Stimulated activated CD4-positive, alpha-beta T cell treated with anti-CD3 and anti-CD28 coated beads, Interleukin-12 subunit alpha, Interleukin-12 subunit beta, amount 100 ng/mL, for 24 hours (primary cell): Measurements from ENCODE around the gene DAO.

Source experiments
- DNase-seq, 2 experiments: peaks; one replicate each; pipeline ENCODE4 v3.0.0-alpha.2; 2020; ENCODE audit warnings: low read depth in 2 of 2

DAO gene

DNA sequence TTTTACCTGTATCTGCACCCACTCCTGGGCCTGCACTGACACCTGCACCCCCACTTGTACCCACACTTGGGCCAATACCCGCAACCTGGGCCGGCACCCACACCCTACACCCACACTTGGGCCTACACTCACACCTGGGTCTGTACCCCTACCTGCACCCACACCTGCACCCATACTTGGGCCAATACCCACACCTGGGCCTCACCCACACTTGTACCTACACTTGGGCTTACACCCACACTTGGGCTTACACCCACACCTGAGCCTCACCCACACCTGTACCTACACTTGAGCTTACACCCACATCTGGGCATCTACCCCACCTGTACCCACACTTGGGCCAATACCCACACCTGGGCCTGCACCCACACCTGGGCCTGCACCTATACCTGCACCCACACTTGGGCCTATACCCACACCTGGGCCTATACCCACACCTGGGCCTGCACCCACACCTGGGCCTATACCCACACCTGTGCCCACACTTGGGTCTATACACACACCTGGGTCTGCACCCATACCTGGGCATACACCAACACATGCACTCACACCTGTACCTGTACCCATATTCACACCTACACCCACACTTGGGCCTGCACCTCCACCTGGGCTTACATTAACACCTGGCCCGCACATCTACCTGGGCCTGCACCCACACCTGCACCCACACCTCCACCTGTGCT, 39.2 kb downstream of the DAO start:
- no peak for DNase-seq

DNA sequence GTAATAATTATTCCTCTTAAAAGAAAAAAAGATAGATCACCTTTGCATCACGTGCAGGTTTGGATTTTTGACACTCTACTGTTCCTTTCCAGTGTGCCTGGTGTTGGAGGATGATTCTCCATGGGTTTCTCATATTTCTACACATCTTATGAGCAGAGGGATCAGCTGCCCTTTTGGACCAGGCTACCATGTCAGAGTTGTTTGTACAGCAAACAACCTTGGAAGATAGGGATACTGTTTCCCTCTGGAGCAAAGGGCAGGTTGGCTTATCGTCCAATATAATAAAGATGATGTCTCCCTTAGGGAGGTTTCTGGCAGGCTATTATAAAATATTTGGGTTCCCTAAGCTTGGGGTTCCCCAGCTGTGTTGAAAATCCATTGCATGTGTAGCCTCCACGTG, 42.1 kb downstream of the DAO start:
- DNase-seq = no peak

DNA sequence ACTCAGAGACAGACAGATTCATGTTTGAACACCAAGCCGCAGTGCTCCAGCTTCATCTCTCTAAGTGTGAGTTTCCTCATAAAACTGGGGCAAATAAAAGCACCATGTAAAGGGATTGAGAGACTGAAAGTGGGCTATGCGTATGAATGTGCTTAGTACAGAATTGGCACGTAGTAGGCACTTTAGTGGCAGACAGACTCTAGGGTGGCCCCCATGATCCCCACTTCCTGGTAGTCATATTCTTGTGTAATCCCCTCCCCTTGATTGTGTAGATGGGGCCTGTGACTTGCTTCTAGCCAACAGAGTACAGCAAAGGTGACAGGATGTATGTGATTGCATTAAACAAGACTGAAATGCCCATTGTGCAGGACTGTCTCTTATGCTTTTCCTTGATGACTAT, 43.0 kb downstream of the DAO start:
- no peak for DNase-seq

DNA sequence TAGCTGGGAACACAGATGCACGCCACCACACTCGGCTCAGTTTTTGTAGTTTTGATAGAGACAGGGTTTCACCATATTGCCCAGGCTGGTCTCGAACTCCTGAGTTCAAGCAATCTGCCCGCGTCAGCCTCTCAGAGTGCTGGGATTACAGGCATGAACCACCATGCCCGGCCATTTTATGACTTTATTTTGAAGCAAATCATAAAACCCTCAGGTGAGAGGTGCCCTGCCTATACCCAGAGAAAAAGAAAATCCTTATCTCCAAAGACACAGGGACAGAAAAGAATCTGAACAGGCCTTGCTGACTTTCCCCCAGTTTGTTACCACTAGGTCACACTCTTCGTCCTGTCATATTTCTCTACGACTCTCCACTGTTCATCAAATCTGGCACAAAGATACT, 48.8 kb downstream of the DAO start:
- no peak for DNase-seq

DNA sequence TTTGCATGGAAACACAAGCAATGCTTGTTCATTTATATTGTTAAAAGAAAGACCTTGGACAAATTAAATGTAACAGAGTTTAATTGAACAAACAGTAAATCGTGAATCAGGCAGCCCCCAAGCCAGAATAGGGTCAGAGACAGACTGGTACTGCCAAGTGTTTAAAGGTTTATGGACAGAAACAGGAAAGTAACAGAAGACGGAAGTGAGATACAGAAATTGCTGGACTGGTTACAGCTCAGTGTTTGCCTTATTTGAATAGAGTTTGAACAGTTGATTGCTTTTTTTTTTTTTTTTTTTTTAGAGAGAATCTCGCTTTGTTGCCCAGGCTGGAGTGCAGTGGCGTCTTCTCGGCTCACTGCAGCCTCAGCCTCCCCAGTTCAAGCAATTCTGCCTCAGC, 50.3 kb downstream of the DAO start:
- no peak for DNase-seq

DNA sequence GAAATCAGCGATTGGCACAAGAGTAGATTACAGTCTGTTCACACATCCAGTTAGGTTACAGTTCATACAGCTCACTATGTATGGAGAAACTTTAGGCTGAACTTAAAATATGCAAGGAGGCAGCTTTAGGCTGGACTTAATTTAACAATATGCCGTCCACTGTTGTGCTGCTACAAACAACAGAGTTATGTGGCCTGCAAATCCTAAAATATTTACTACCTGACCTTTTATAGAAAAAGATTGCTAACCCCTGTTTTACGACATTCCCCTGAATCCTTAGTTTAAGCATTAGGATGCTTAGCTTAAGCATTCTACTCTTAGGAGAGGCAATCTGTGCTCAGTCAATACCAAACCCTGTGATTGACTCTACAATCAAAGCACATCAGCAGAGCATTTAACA, 50.9 kb downstream of the DAO start:
- DNase-seq = no peak

DNA sequence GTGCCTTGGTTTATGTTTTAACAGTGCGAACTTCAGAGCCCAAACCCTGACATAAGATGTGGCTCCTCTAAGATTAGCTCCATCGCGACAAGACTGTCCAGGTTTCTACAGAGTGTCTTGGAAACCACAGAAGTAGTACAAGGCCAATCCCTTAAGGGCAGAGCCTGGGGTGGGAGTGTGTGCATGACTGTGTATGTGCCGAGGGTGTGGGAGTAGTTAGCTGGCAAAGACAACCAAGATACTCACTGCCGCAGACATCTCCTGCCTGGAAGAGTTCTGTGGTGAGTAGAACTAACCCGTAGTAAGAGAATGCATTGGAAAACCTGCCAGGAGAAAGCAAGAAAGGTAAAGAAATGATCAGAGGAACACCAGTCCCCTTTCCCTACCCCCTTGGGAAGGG, 54.1 kb downstream of the DAO start:
- DNase-seq = no peak

DNA sequence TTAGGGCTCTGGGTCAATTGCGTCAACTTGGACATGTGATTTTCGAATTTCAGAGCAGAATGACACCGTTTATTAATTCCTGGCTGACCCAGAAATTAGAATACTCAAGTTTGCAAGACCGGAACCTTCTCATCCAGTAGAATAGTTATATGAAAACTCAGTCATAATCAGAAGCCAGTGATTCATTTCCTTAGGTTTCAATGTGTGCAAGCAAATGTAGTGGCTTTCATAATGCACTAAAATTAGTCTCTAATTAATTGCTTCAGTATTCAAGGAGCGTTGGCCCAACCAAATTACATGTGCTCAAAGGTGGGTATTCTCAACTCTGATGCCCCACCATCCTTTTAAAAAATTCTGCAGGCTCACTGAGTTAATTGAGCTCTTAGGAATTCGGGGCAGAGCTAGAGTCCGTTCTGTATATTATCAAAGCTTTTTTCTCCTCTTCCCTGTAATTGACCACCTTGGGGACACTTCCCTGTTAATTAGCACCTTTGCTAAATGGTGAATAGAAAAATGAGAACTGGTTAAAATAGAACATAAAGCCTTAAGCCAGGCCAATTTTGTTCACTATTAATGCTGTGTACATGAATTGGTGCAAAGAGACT, 55.4 kb downstream of the DAO start:
- DNase-seq = no peak

DNA sequence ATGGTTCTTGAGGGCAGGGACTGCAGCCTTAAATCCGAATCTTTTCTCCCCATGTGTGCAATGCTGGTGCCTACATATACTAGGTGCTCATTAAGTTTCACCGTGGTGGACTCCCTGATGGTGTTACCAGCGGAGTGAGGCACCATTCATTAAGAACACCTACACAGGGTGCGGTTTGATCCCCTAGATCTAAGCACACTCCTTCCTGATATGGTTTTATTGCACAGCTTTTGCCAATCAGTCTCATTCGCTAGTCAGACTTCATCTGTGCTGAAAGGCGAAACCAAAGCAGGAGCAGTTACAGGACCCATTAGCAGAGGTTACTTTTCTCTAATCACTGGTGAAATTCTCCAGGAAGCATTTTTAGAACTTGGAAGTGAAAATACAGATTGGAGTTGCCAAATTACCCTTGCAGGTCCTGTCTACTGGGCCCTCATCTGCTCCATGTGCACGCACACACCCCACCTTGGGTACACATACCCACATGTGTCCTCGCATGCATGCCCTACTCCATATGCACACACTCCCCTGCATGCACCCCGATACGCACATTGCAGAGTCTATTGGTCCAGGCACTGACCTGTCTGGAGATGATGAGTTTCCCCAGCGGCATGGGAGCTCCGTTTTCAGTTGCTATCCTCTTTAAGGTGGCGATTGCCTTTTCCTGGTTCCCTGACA, 58.5 kb downstream of the DAO start:
- DNase-seq = no peak

DNA sequence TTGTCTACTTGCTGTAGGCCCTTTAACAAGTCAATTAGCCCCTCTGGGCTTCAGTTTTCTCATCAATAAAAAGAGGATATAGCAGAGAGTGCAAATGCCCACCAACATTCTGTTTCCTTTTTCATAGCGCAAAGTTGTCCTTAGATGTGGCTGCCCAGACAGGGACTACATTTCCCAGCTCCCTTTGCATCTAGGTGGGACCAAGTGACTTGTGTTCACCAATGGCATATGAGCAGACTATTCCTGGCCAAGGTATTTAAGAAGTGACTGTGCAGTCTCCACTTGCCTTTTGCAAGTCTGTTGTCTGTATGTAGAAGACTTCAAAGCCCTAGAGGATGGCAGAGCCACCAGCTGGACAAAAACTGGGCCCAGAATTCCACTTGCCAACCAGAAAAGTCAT, 59.7 kb downstream of the DAO start:
- DNase-seq = no peak

DNA sequence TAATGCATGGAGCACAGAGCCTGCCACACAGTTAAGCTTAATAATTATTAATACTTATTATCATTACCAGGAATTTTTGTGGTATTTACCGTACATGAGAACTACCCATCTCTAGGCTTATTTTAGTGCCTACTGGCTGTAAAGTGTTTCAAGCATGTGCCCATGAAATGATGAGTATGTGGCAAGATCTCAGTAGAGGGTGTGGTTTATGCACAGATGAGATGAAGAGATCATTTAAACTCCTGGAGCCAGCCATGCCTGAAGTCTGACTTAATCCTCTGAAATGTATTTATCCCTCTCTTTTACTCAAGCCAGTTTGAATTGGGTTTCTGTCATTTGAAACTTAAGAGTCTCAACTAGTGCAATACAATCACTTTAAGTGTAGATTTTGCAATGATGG, 60.2 kb downstream of the DAO start:
- no peak for DNase-seq

DNA sequence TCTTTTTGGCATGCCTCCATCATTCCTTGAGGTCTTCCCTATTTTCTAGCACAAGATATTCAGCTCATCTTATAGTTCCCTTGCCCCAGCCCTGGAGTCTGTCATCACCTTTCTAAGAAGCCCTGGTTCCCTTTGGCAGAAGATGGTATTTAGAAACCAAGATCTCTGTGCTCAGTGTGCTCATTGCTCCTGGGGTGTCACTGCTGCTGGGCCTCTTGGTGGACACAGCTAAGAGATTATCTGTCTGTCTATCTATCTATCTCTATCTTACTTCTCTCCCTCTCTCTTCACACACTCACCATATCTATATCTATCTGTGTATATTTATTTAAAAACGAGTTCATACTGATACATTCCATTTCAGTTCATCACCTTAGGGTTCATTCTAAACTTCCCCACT, 67.2 kb downstream of the DAO start:
- DNase-seq = no peak

DNA sequence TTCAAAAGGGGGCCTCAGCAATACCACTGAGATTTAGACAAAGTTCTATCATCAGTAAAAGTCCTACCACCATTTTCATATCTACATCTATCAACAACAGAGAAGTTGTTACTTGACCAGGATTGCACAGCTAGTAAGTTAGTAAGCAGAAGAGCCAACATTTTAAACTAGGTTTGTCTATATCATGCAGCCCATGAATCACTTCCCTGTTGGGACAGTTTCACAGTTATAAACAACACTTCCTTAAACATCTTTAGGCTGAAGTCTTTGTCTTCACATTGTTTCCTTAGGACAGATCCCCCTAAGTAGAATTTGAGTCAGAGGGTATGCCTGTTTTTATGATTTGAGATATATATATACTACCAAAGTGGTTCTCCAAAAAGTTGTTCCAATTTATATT, 68.5 kb downstream of the DAO start:
- DNase-seq = no peak

DNA sequence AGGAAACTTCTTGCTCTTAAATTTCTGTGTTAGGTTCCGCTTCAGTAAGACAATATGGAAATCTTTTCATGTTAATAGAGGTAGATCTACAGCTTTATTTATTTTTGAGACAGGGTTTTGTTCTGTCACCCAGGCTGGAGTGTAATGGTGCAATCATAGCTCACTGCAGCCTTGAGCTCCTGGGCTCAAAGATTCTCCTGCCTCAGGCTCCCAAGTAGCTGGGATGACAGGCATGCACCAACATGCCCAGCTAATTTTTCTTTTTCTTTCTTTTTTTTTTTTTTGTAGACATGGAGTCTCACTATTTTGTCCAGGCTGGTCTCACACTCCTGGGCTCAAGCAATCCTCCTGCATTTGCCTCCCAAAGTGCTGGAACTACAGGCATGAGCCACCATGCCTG, 70.1 kb downstream of the DAO start:
- no peak for DNase-seq
